A549 (cell line): ENCODE data around the gene SLC17A8. TPM values are rescaled to one million over a fixed set of nuclear protein-coding genes. Genes with fewer than 3 reads are reported as not detected.

Source experiments
- ATAC-seq, 2 experiments: fragments of 200-7000 bp in 1 of 2; fragments of >200 bp in 1 of 2; cut with Nextera tagmentation in 1 of 2; cut with Tn5 transposase in 1 of 2; 3 replicates each; pipeline versions ENCODE4 v1.8.0 to v1.9.1; 2018 to 2020; ENCODE audit warnings: mild to moderate bottlenecking in 1 of 2, moderate library complexity in 1 of 2
- CTCF ChIA-PET: fragments of 300-600 bp; sonication (Branson Sonifier 250); formaldehyde crosslinking; extraction: SDS; loops from one replicate; lab custom pipeline; 2021; ENCODE audit warnings: antibody characterized with exemption, inconsistent platforms; lab: Yijun Ruan, JAX
- POLR2A ChIA-PET: fragments of 350-600 bp; formaldehyde crosslinking; extraction: SDS; loops from one replicate; lab custom pipeline; 2021; ENCODE audit warnings: antibody characterized with exemption, inconsistent platforms; lab: Yijun Ruan, JAX
- DNase-seq, 2 experiments: peaks; one replicate each; pipeline versions ENCODE4 v3.0.0 to v3.0.0-alpha.2; 2011 to 2016; ENCODE audit warnings: low read depth in 1 of 2, low spot score in 1 of 2
- FAIRE-seq: peaks from 2 replicates; lab custom pipeline; 2011; peaks lifted over from hg19 to GRCh38; lab: Jason Lieb, UNC
- H3K27ac ChIP-seq, 2 experiments: fragments of >200 bp; sonication (Bioruptor Twin); formaldehyde crosslinking; 3 replicates each; pipeline ENCODE4 v1.5.1; 2016 to 2017
- H3K4me1 ChIP-seq: fragments of >200 bp; sonication (Bioruptor Twin); formaldehyde crosslinking; 3 replicates; pipeline ENCODE4 v1.6.1; 2016
- H3K4me2 ChIP-seq: fragments of >200 bp; sonication (Bioruptor Twin); formaldehyde crosslinking; 3 replicates; pipeline ENCODE4 v1.6.1; 2016
- H3K4me3 ChIP-seq: fragments of >200 bp; sonication (Bioruptor Twin); formaldehyde crosslinking; 3 replicates; pipeline ENCODE4 v1.5.1; 2016
- H3K9me3 ChIP-seq: fragments of >200 bp; sonication (Bioruptor Twin); formaldehyde crosslinking; 3 replicates; pipeline ENCODE4 v1.6.1; 2016
- BCL3 ChIP-seq: fragments of >200 bp; sonication (Bioruptor Twin); formaldehyde crosslinking; IDR thresholded peaks from 3 replicates; pipeline ENCODE4 v1.6.1; 2016
- CBX2 ChIP-seq: fragments of 200-600 bp; sonication (generic); IDR thresholded peaks from 2 replicates; pipeline ENCODE4 v1.6.1; 2016; ENCODE audit warnings: low read depth, mild to moderate bottlenecking, borderline replicate concordance
- CBX8 ChIP-seq: fragments of 200-600 bp; sonication (generic); IDR thresholded peaks from 2 replicates; pipeline ENCODE4 v1.6.1; 2016
- CEBPB ChIP-seq, 2 experiments: fragments of >200 bp in 1 of 2; sonication (Bioruptor Twin) in 1 of 2; formaldehyde crosslinking in 1 of 2; IDR thresholded peaks; 2 replicates each; pipeline ENCODE4 v1.6.1; 2012 to 2016
- CHD4 ChIP-seq: fragments of 200-600 bp; sonication (generic); IDR thresholded peaks from 2 replicates; pipeline ENCODE4 v1.6.1; 2016; ENCODE audit warnings: antibody characterized with exemption, mild to moderate bottlenecking, borderline replicate concordance
- EHMT2 ChIP-seq: fragments of 200-600 bp; sonication (generic); IDR thresholded peaks from 2 replicates; pipeline ENCODE4 v1.6.1; 2016; ENCODE audit warnings: antibody characterized with exemption, low read depth, mild to moderate bottlenecking, moderate library complexity
- ELK1 ChIP-seq: fragments of 150-350 bp; IDR thresholded peaks from 2 replicates; pipeline ENCODE4 v1.6.1; 2014; ENCODE audit warnings: low read depth, mild to moderate bottlenecking, low read length
- EP300 ChIP-seq, 2 experiments: fragments of >200 bp; sonication (Bioruptor Twin); formaldehyde crosslinking; IDR thresholded peaks; 2 replicates in 1 of 2; 3 replicates in 1 of 2; pipeline ENCODE4 v1.6.1; 2016 to 2017
- FOSL2 ChIP-seq, 2 experiments: fragments of 450-650 bp in 1 of 2; fragments of >200 bp in 1 of 2; sonication (Bioruptor Twin) in 1 of 2; formaldehyde crosslinking; IDR thresholded peaks; 2 replicates each; pipeline versions ENCODE4 v1.5.0 to v1.6.1; 2016 to 2020; ENCODE audit warnings: mild to moderate bottlenecking in 1 of 2, moderate library complexity in 1 of 2
- FOXS1 ChIP-seq: fragments of 250-450 bp; sonication (Bioruptor Pico); IDR thresholded peaks from 2 replicates; pipeline ENCODE4 v1.5.0; 2020; ENCODE audit warnings: mild to moderate bottlenecking, moderate library complexity
- HOXA7 ChIP-seq: fragments of 250-450 bp; sonication (Bioruptor Pico); IDR thresholded peaks from 2 replicates; pipeline ENCODE4 v1.5.0; 2020; ENCODE audit warnings: mild to moderate bottlenecking, moderate library complexity
- HOXB13 ChIP-seq: fragments of 250-450 bp; sonication (Bioruptor Pico); IDR thresholded peaks from 2 replicates; pipeline ENCODE4 v1.5.0; 2020; ENCODE audit warnings: low read depth, mild to moderate bottlenecking, moderate library complexity
- POLR2A ChIP-seq: IDR thresholded peaks from 2 replicates; pipeline ENCODE4 v1.6.1; 2012; ENCODE audit warnings: mild to moderate bottlenecking, low read length
- POLR2AphosphoS2 ChIP-seq: conservative IDR thresholded peaks from 2 replicates; pipeline ENCODE4 v1.6.1; 2012; ENCODE audit warnings: low read length, improper control_type of control experiment, inconsistent platforms
- RARB ChIP-seq: fragments of 250-450 bp; sonication (Bioruptor Pico); IDR thresholded peaks from 2 replicates; pipeline ENCODE4 v1.8.0; 2021; ENCODE audit warnings: mild to moderate bottlenecking, moderate library complexity
- RCOR1 ChIP-seq: fragments of 150-350 bp; IDR thresholded peaks from 2 replicates; pipeline ENCODE4 v1.6.1; 2014; ENCODE audit warnings: antibody characterized with exemption, low read length, low read depth
- REST ChIP-seq: fragments of 200-600 bp; sonication (generic); IDR thresholded peaks from 2 replicates; pipeline ENCODE4 v1.6.1; 2016; ENCODE audit warnings: antibody characterized with exemption, mild to moderate bottlenecking, moderate library complexity
- SMC3 ChIP-seq: fragments of >200 bp; sonication (Bioruptor Twin); formaldehyde crosslinking; IDR thresholded peaks from 3 replicates; pipeline ENCODE4 v1.6.1; 2018; ENCODE audit warnings: inconsistent platforms
- TFCP2L1 ChIP-seq: fragments of 250-450 bp; sonication (Bioruptor Pico); IDR thresholded peaks from 2 replicates; pipeline ENCODE4 v1.5.0; 2021; ENCODE audit warnings: mild to moderate bottlenecking
- ZFP36 ChIP-seq: fragments of 450-650 bp; IDR thresholded peaks from 2 replicates; pipeline ENCODE4 v1.6.1; 2014; ENCODE audit warnings: borderline replicate concordance; ENCODE audit not compliant: partially characterized antibody
- WGBS: methylation state at CpG from one replicate; pipeline ENCODE4 v1.1.6; 2017; ENCODE audit errors: missing lambda C conversion rate; 5-methylcytosine and 5-hydroxymethylcytosine counted together
- polyA plus RNA-seq, 4 experiments: library from polyadenylated mRNA; depleted of rRNA in 3 of 4; stranded (reverse); fragments of >200 nt; fragmentation: RNase III in 1 of 4; extraction: RNeasy Plus Mini Kit Qiagen cat#74134 plus additional on column Dnase treatment in 1 of 4; gene quantifications; 2 replicates in 3 of 4; 3 replicates in 1 of 4; pipeline ENCODE4 v1.2.3, GENCODE V29; 2011 to 2017
- TF ChIP-seq, protein P1 (sequence below): IDR thresholded peaks from 2 replicates; pipeline ENCODE4 v1.6.1; 2012
- TF ChIP-seq, protein P2 (sequence below): IDR thresholded peaks from 2 replicates; pipeline ENCODE4 v1.6.1; 2012

SLC17A8 gene
- polyA plus RNA-seq, 2 of the 4 experiments (the other 2 are of a cell fraction) = 0.03 to 0.04 TPM

GRCh38 chr12:100413001-100413400 lies 56.1 kb downstream of the SLC17A8 start:
- TF ChIP-seq RCOR1 (no peak), ELK1 (no peak), POLR2AphosphoS2 (no peak), FOSL2 (IDR thresholded peaks at IDR 0.05) (no peak), FOSL2 (CRISPR knock-in tag; IDR thresholded peaks at IDR 0.05) (no peak), CBX2 (no peak), EP300 (IDR thresholded peaks at IDR 0.05) (no peak)
- TF ChIP-seq, protein P1, sequence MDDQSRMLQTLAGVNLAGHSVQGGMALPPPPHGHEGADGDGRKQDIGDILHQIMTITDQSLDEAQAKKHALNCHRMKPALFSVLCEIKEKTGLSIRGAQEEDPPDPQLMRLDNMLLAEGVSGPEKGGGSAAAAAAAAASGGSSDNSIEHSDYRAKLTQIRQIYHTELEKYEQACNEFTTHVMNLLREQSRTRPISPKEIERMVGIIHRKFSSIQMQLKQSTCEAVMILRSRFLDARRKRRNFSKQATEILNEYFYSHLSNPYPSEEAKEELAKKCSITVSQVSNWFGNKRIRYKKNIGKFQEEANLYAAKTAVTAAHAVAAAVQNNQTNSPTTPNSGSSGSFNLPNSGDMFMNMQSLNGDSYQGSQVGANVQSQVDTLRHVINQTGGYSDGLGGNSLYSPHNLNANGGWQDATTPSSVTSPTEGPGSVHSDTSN = no peak
- 73% methylated on average over 6 of the region's 6 CpGs for WGBS
- CTCF ChIA-PET = no interaction called here
- ATAC-seq (no peak), DNase-seq (no peak), FAIRE-seq (no peak)
- no peaks in the 10 kb centered on the region for H3K9me3 ChIP-seq
- H3K4me3 ChIP-seq = no peak overlapping the region
- no peaks in the 10 kb centered on the region for H3K4me1 ChIP-seq
- H3K27ac ChIP-seq = no peak overlapping the region
- POLR2A ChIA-PET = interaction anchor here (0.6 kb wide), 1 partner anchor 957 kb away, joined by 4 read pairs; no protein-coding TSS in a partner anchor
- no peak overlapping the region for H3K4me2 ChIP-seq

DNA sequence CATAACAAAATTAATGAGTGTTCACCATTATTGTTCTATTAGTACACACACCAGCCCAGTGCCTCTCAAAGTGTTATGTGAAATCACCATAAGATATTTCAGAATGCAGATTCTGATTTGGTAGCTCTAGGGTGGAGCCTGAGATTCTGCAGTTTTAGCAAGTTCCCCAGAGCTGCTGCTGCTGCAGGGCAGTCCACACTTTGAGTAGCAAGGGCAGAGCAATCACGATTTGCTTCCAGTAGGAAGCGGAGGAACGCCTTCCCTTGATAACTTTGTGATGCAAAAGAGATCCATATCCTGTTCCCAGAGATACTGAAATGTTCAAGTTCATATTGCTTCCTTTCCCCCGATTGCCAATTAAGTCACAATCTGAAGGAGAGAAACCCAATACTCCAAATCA lies 57.9 kb downstream of the SLC17A8 start:
- DNase-seq (no peak), FAIRE-seq (no peak), ATAC-seq (no peak)
- CTCF ChIA-PET = interaction anchor here (1.4 kb wide), 1 partner anchor 10 kb away, joined by 4 read pairs; no protein-coding TSS in a partner anchor
- Histone ChIP-seq H3K27ac (no peak overlapping the region), H3K9me3 (no peaks in the 10 kb centered on the region), H3K4me2 (no peak overlapping the region), H3K4me3 (no peak overlapping the region), H3K4me1 (no peaks in the 10 kb centered on the region)
- 60% methylated on average over 4 of the region's 4 CpGs for WGBS
- POLR2A ChIA-PET = no interaction called here
- TF ChIP-seq BCL3 (no peak), HOXB13 (CRISPR knock-in tag) (no peak), RCOR1 (no peak), TFCP2L1 (CRISPR knock-in tag) (no peak), POLR2A (no peak), FOXS1 (CRISPR knock-in tag) (no peak), HOXA7 (CRISPR knock-in tag) (no peak), SMC3 (no peak), CHD4 (no peak), REST (no peak), EHMT2 (no peak), CEBPB (IDR thresholded peaks at IDR 0.05) (no peak), CBX8 (no peak), ZFP36 (no peak), CBX2 (no peak), RARB (CRISPR knock-in tag) (no peak)
- TF ChIP-seq, protein P1 = no peak
- TF ChIP-seq, protein P2, sequence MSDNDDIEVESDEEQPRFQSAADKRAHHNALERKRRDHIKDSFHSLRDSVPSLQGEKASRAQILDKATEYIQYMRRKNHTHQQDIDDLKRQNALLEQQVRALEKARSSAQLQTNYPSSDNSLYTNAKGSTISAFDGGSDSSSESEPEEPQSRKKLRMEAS = no peak
